Breast epithelium (tissue), 3 donors: Measurements from ENCODE around the gene CRYBB3.

Experiments used
- POLR2AphosphoS5 ChIP-seq, 3 donors: sonication (generic); formaldehyde crosslinking; IDR thresholded peaks; one replicate each; pipeline ENCODE4 v1.6.1; 2017; ENCODE audit warnings: antibody characterized with exemption in 3 of 3
- TF ChIP-seq, protein P1 (sequence below), 3 donors: fragments of 450-650 bp; IDR thresholded peaks; one replicate each; pipeline ENCODE4 v1.5.1; 2016 to 2017; ENCODE audit warnings: antibody characterized with exemption in 3 of 3, mild to moderate bottlenecking in 3 of 3, moderate library complexity in 3 of 3

DNA sequence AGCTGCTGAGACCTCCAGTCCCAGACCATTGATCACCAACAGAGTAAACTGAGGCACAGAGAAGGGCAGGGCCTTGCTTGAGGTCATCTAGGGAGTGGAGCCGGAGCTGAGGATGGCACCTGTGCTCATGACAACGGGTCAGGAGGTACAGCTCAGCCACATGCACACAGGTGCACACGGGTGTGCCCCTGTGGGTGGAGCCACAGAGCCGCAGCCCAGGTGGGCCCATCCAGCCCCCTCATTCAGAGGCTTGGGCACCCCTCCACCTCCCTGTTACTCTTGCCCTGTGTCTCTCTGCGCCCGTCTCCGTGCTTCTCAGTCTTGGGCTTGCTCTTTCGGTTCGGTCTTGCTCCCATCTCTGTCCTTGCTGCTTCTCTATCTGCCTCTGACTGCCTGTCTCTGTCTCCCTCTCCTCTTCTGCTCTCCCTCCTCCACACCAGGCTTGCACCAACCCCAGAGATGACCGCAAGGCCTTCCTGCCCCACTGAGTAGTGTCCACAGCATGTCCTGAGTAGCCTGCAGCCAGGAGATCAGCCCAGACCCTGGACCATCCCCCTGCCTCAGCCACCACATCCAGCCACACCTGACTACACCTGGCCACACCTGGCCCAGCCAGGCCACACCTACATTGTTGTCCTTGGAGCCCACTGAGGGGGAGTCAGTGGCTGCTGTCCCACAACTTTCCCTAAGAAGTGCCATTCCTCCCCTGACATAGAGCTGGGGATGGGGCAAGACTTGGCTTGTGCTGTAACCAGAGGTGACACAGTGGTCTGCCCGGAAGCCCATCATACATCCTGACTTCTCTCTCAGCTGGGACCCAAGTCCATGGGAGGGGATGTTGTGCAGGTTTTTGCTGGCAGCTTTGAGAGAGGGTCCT lies 39.3 kb upstream of the CRYBB3 start:
- no peak for TF ChIP-seq POLR2AphosphoS5 (IDR thresholded peaks at IDR 0.05)
- TF ChIP-seq, protein P1, sequence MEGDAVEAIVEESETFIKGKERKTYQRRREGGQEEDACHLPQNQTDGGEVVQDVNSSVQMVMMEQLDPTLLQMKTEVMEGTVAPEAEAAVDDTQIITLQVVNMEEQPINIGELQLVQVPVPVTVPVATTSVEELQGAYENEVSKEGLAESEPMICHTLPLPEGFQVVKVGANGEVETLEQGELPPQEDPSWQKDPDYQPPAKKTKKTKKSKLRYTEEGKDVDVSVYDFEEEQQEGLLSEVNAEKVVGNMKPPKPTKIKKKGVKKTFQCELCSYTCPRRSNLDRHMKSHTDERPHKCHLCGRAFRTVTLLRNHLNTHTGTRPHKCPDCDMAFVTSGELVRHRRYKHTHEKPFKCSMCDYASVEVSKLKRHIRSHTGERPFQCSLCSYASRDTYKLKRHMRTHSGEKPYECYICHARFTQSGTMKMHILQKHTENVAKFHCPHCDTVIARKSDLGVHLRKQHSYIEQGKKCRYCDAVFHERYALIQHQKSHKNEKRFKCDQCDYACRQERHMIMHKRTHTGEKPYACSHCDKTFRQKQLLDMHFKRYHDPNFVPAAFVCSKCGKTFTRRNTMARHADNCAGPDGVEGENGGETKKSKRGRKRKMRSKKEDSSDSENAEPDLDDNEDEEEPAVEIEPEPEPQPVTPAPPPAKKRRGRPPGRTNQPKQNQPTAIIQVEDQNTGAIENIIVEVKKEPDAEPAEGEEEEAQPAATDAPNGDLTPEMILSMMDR (IDR thresholded peaks at IDR 0.05) = no peak
